NCI-H2227 treated with DMSO at 0.1 percent for 48 hours (cell line): ENCODE data around the gene MAPKAPK5.
"Not testable (repeated sequence)": the region's sequence is repeated elsewhere in the genome, so short reads cannot be mapped to it uniquely, and the experiment has no call there.

Source experiments
- DNase-seq: peaks from one replicate; lab custom pipeline; 2025; lab: John Stamatoyannopoulos, UW

Gene MAPKAPK5

GRCh38 chr12:111828338-111828979, 13.6 kb upstream of the MAPKAPK5 start:
- DNase-seq = no peak

GRCh38 chr12:111829635-111830034, 12.4 kb upstream of the MAPKAPK5 start:
- not testable (repeated sequence) for DNase-seq

GRCh38 chr12:111834740-111835386, 7.2 kb upstream of the MAPKAPK5 start:
- not testable (repeated sequence) for DNase-seq

- not testable (repeated sequence) for DNase-seq
These were observed 6.4 kb upstream of the MAPKAPK5 start for GRCh38 chr12:111835531-111836181.

GRCh38 chr12:111838353-111838752, 3.7 kb upstream of the MAPKAPK5 start:
- no peak for DNase-seq

- no peak for DNase-seq
These were observed 1.2 kb upstream of the MAPKAPK5 start for GRCh38 chr12:111840807-111841206.

- DNase-seq = peak; percentile 64
These were observed 735 bp upstream of the MAPKAPK5 start for GRCh38 chr12:111841236-111841749.

- no peak for DNase-seq
These were observed 748 bp downstream of the MAPKAPK5 start for GRCh38 chr12:111842556-111843396.

- DNase-seq = no peak
These were observed 4.0 kb downstream of the MAPKAPK5 start for GRCh38 chr12:111846016-111846415.

GRCh38 chr12:111850526-111850925, 8.5 kb downstream of the MAPKAPK5 start:
- no peak for DNase-seq

GRCh38 chr12:111858186-111858585, 16.2 kb downstream of the MAPKAPK5 start:
- no peak for DNase-seq

- no peak for DNase-seq
These were observed 16.8 kb downstream of the MAPKAPK5 start for GRCh38 chr12:111858778-111859177.

GRCh38 chr12:111864913-111865312, 22.9 kb downstream of the MAPKAPK5 start:
- no peak for DNase-seq

- DNase-seq = no peak
These were observed 25.5 kb downstream of the MAPKAPK5 start for GRCh38 chr12:111867531-111867930.

- no peak for DNase-seq
These were observed 26.9 kb downstream of the MAPKAPK5 start for GRCh38 chr12:111868676-111869588.

- no peak for DNase-seq
These were observed 27.6 kb downstream of the MAPKAPK5 start for GRCh38 chr12:111869671-111870070.

- no peak for DNase-seq
These were observed 28.2 kb downstream of the MAPKAPK5 start for GRCh38 chr12:111870216-111870615.

GRCh38 chr12:111870706-111871105, 28.7 kb downstream of the MAPKAPK5 start:
- no peak for DNase-seq

- no peak for DNase-seq
These were observed 31.1 kb downstream of the MAPKAPK5 start for GRCh38 chr12:111873113-111873512.

GRCh38 chr12:111881716-111882115, 39.7 kb downstream of the MAPKAPK5 start:
- DNase-seq = no peak
